ENCODE results near the gene SMG6.
"Not testable (repeated sequence)": the region's sequence is repeated elsewhere in the genome, so short reads cannot be mapped to it uniquely, and the experiment has no call there.

Gene SMG6

GRCh38 chr17:2016494-2016893 lies 287.1 kb downstream of the SMG6 start:
- H3K9me3 ChIP-seq (ENCODE audit: control insufficient read depth in 1 of 2, low read length in 2 of 2): no peaks in the 10 kb centered on the region
- H3K4me3 ChIP-seq (ENCODE audit: low read depth in 1 of 2, low read length in 2 of 2): no peak overlapping the region
- peaks cover 22 to 34% of the 10 kb centered on the region in 2 donors for H3K27me3 ChIP-seq (ENCODE audit: control insufficient read depth in 1 of 2, insufficient read depth in 2 of 2, low read length in 2 of 2)
- no peaks in the 10 kb centered on the region for H3K36me3 ChIP-seq (ENCODE audit: control insufficient read depth in 1 of 2, insufficient read depth in 2 of 2, low read length in 2 of 2)
- no peak overlapping the region for H3K27ac ChIP-seq (ENCODE audit: low read depth, low read length)
- H3K4me1 ChIP-seq (ENCODE audit: control insufficient read depth in 1 of 2, insufficient read depth in 2 of 2, low read length in 2 of 2): peaks cover under 1 to 9% of the 10 kb centered on the region in 2 donors
- H3K9ac ChIP-seq (ENCODE audit: low read depth in 1 of 2, low read length in 2 of 2): no peak overlapping the region

GRCh38 chr17:2015314-2015713 lies 288.3 kb downstream of the SMG6 start:
- no peaks in the 10 kb centered on the region for H3K9me3 ChIP-seq (ENCODE audit: control insufficient read depth in 1 of 2, low read length in 2 of 2)
- H3K27ac ChIP-seq (ENCODE audit: low read depth, low read length): no peak overlapping the region

GRCh38 chr17:2013994-2014317 lies 289.6 kb downstream of the SMG6 start:
- Histone ChIP-seq H3K9me3 (ENCODE audit: control insufficient read depth in 1 of 2, low read length in 2 of 2) (no peaks in the 10 kb centered on the region), H3K4me1 (ENCODE audit: control insufficient read depth in 1 of 2, insufficient read depth in 2 of 2, low read length in 2 of 2) (peaks cover 5 to 14% of the 10 kb centered on the region in 2 donors), H3K27ac (ENCODE audit: low read depth, low read length) (no peak overlapping the region), H3K9ac (ENCODE audit: low read depth in 1 of 2, low read length in 2 of 2) (no peak overlapping the region), H3K4me3 (ENCODE audit: low read depth in 1 of 2, low read length in 2 of 2) (no peak overlapping the region), H3K27me3 (ENCODE audit: control insufficient read depth in 1 of 2, insufficient read depth in 2 of 2, low read length in 2 of 2) (peaks cover 12 to 20% of the 10 kb centered on the region in 2 donors), H3K36me3 (ENCODE audit: control insufficient read depth in 1 of 2, insufficient read depth in 2 of 2, low read length in 2 of 2) (no peaks in the 10 kb centered on the region)

More at GRCh38 chr17:2015314-2015713, 288.3 kb downstream of the SMG6 start:
- H3K4me1 ChIP-seq (ENCODE audit: control insufficient read depth in 1 of 2, insufficient read depth in 2 of 2, low read length in 2 of 2): peaks cover 4 to 14% of the 10 kb centered on the region in 2 donors
- no peak overlapping the region for H3K9ac ChIP-seq (ENCODE audit: low read depth in 1 of 2, low read length in 2 of 2)
- H3K36me3 ChIP-seq (ENCODE audit: control insufficient read depth in 1 of 2, insufficient read depth in 2 of 2, low read length in 2 of 2): no peaks in the 10 kb centered on the region
- peaks cover 21 to 31% of the 10 kb centered on the region in 2 donors for H3K27me3 ChIP-seq (ENCODE audit: control insufficient read depth in 1 of 2, insufficient read depth in 2 of 2, low read length in 2 of 2)
- H3K4me3 ChIP-seq (ENCODE audit: low read depth in 1 of 2, low read length in 2 of 2): no peak overlapping the region

- H3K36me3 ChIP-seq (ENCODE audit: control insufficient read depth in 1 of 2, insufficient read depth in 2 of 2, low read length in 2 of 2); H3K9ac ChIP-seq (ENCODE audit: low read depth in 1 of 2, low read length in 2 of 2); H3K9me3 ChIP-seq (ENCODE audit: control insufficient read depth in 1 of 2, low read length in 2 of 2); H3K4me3 ChIP-seq (ENCODE audit: low read depth in 1 of 2, low read length in 2 of 2); H3K27ac ChIP-seq (ENCODE audit: low read depth, low read length): not testable (repeated sequence)
- Histone ChIP-seq H3K27me3 (ENCODE audit: control insufficient read depth in 1 of 2, insufficient read depth in 2 of 2, low read length in 2 of 2) (peaks cover 8 to 15% of the 10 kb centered on the region in 2 donors), H3K4me1 (ENCODE audit: control insufficient read depth in 1 of 2, insufficient read depth in 2 of 2, low read length in 2 of 2) (peaks cover 8 to 14% of the 10 kb centered on the region in 2 donors)
These were observed 290.2 kb downstream of the SMG6 start for GRCh38 chr17:2013220-2013993.

GRCh38 chr17:2012499-2012898 lies 291.1 kb downstream of the SMG6 start:
- Histone ChIP-seq H3K27me3 (ENCODE audit: control insufficient read depth in 1 of 2, insufficient read depth in 2 of 2, low read length in 2 of 2) (peaks cover 6 to 7% of the 10 kb centered on the region in 2 donors), H3K27ac (ENCODE audit: low read depth, low read length) (no peak overlapping the region), H3K4me1 (ENCODE audit: control insufficient read depth in 1 of 2, insufficient read depth in 2 of 2, low read length in 2 of 2) (peaks cover 8 to 13% of the 10 kb centered on the region in 2 donors), H3K9me3 (ENCODE audit: control insufficient read depth in 1 of 2, low read length in 2 of 2) (no peaks in the 10 kb centered on the region), H3K4me3 (ENCODE audit: low read depth in 1 of 2, low read length in 2 of 2) (no peak overlapping the region), H3K9ac (ENCODE audit: low read depth in 1 of 2, low read length in 2 of 2) (no peak overlapping the region), H3K36me3 (ENCODE audit: control insufficient read depth in 1 of 2, insufficient read depth in 2 of 2, low read length in 2 of 2) (no peaks in the 10 kb centered on the region)

GRCh38 chr17:2011411-2012371 lies 291.9 kb downstream of the SMG6 start:
- H3K4me3 ChIP-seq (ENCODE audit: low read depth in 1 of 2, low read length in 2 of 2): no peak overlapping the region
- peaks cover 0 to 6% of the 10 kb centered on the region in 2 donors for H3K27me3 ChIP-seq (ENCODE audit: control insufficient read depth in 1 of 2, insufficient read depth in 2 of 2, low read length in 2 of 2)
- no peak overlapping the region for H3K27ac ChIP-seq (ENCODE audit: low read depth, low read length)
- H3K36me3 ChIP-seq (ENCODE audit: control insufficient read depth in 1 of 2, insufficient read depth in 2 of 2, low read length in 2 of 2): no peaks in the 10 kb centered on the region
- no peak overlapping the region for H3K9ac ChIP-seq (ENCODE audit: low read depth in 1 of 2, low read length in 2 of 2)
- H3K4me1 ChIP-seq (ENCODE audit: control insufficient read depth in 1 of 2, insufficient read depth in 2 of 2, low read length in 2 of 2): peaks cover 8 to 9% of the 10 kb centered on the region in 2 donors
- no peaks in the 10 kb centered on the region for H3K9me3 ChIP-seq (ENCODE audit: control insufficient read depth in 1 of 2, low read length in 2 of 2)
